Measurements from ENCODE around the gene CDH3. TPM values are rescaled to one million over a fixed set of nuclear protein-coding genes. Genes with fewer than 3 reads are reported as not detected.

CDH3 gene
- total and polyA plus RNA-seq, 2 donors (not counting 1 experiment from before 2014, with no cell fraction given) = 0.17 to 0.24 TPM

GRCh38 chr16:68665501-68665900 is 20.4 kb downstream of the CDH3 start:
- Histone ChIP-seq H2AFZ (ENCODE audit: insufficient read depth, low read depth, low read length, poor library complexity, severe bottlenecking) (no peak overlapping the region), H3K27ac (ENCODE audit: low read length in 2 of 2) (no peak overlapping the region), H3K79me2 (ENCODE audit: control insufficient read depth, insufficient read depth, low read length) (no peaks in the 10 kb centered on the region), H3K4me1 (ENCODE audit: control insufficient read depth in 2 of 2, insufficient read depth in 2 of 2, low read length in 2 of 2) (no peaks in the 10 kb centered on the region), H3K4me3 (ENCODE audit: control extremely low read depth in 1 of 5, extremely low read depth in 1 of 5, insufficient read depth in 1 of 5, low read depth in 2 of 5, low read length in 4 of 5) (no peak overlapping the region), H3K9me3 (ENCODE audit: control extremely low read depth in 1 of 3, control insufficient read depth in 2 of 3, insufficient read depth in 1 of 3, low read length in 2 of 3) (no peaks in the 10 kb centered on the region), H3K36me3 (replicated peaks in 1 of 2; ENCODE audit: control extremely low read depth in 1 of 2, control insufficient read depth in 1 of 2, extremely low read depth in 1 of 2, insufficient read depth in 2 of 2, low read length in 1 of 2) (no peaks in the 10 kb centered on the region), H3K9ac (ENCODE audit: low read length) (no peak overlapping the region), H3K27me3 (replicated peaks in 1 of 4; ENCODE audit: control extremely low read depth in 1 of 4, control insufficient read depth in 3 of 4, insufficient read depth in 4 of 4, low read length in 3 of 4) (peaks cover 0 to 4% (median 0%) of the 10 kb centered on the region in 4 experiments), H3K4me2 (replicated peaks; ENCODE audit: low read depth, low read length, poor library complexity, severe bottlenecking) (no peak overlapping the region), H4K20me1 (ENCODE audit: control insufficient read depth, insufficient read depth, low read length, poor library complexity, severe bottlenecking) (no peaks in the 10 kb centered on the region)
- no CpG with 5 or more reads among the region's 5 CpGs for WGBS (ENCODE audit: insufficient coverage)
- no peak for ATAC-seq (ENCODE audit: low read depth)
- intact Hi-C loops (cut with micrococcal nuclease) = no loop called here
- no peak for TF ChIP-seq EZH2 (IDR thresholded peaks at IDR 0.05; ENCODE audit: borderline replicate concordance, insufficient read depth, low read depth, low read length, poor library complexity, severe bottlenecking)
- TF ChIP-seq CTCF (IDR thresholded peaks at IDR 0.05) = no peak
- Mint-ChIP-seq H3K4me3 (no peak overlapping the region), H3K27ac (no peak overlapping the region), H3K9me3 (ENCODE audit: insufficient read depth) (no peaks in the 10 kb centered on the region), H3K4me1 (no peaks in the 10 kb centered on the region), H3K27me3 (peaks cover 9% of the 10 kb centered on the region)
- CTCF ChIA-PET = no interaction called here
- POLR2A ChIA-PET = no interaction called here
- DNase-seq = no peak

- H3K27ac Mint-ChIP-seq = no peak overlapping the region
These were observed 23.2 kb downstream of the CDH3 start for GRCh38 chr16:68668266-68668665.

More at GRCh38 chr16:68668266-68668665, 23.2 kb downstream of the CDH3 start:
- no peaks in the 10 kb centered on the region for H3K9me3 Mint-ChIP-seq (ENCODE audit: insufficient read depth)
- no peak overlapping the region for H3K4me3 Mint-ChIP-seq
- intact Hi-C loops (cut with micrococcal nuclease) = no loop called here
- no peaks in the 10 kb centered on the region for H4K20me1 ChIP-seq (ENCODE audit: control insufficient read depth, insufficient read depth, low read length, poor library complexity, severe bottlenecking)
- no peaks in the 10 kb centered on the region for H3K36me3 ChIP-seq (replicated peaks in 1 of 2; ENCODE audit: control extremely low read depth in 1 of 2, control insufficient read depth in 1 of 2, extremely low read depth in 1 of 2, insufficient read depth in 2 of 2, low read length in 1 of 2)
- peaks cover 0 to 4% (median 0%) of the 10 kb centered on the region in 4 experiments for H3K27me3 ChIP-seq (replicated peaks in 1 of 4; ENCODE audit: control extremely low read depth in 1 of 4, control insufficient read depth in 3 of 4, insufficient read depth in 4 of 4, low read length in 3 of 4)
- no peak for DNase-seq
- H3K4me2 ChIP-seq (replicated peaks; ENCODE audit: low read depth, low read length, poor library complexity, severe bottlenecking) = no peak overlapping the region
- no peaks in the 10 kb centered on the region for H3K4me1 ChIP-seq (ENCODE audit: control insufficient read depth in 2 of 2, insufficient read depth in 2 of 2, low read length in 2 of 2)
- ChIA-PET CTCF (no interaction called here), POLR2A (no interaction called here)
- 25% methylated on average over 4 of the region's 4 CpGs for WGBS (ENCODE audit: insufficient coverage)
- H3K9me3 ChIP-seq (ENCODE audit: control extremely low read depth in 1 of 3, control insufficient read depth in 2 of 3, insufficient read depth in 1 of 3, low read length in 2 of 3) = no peaks in the 10 kb centered on the region
- no peak overlapping the region for H3K4me3 ChIP-seq (ENCODE audit: control extremely low read depth in 1 of 5, extremely low read depth in 1 of 5, insufficient read depth in 1 of 5, low read depth in 2 of 5, low read length in 4 of 5)
- H3K79me2 ChIP-seq (ENCODE audit: control insufficient read depth, insufficient read depth, low read length) = no peaks in the 10 kb centered on the region
- H3K27ac ChIP-seq (ENCODE audit: low read length in 2 of 2) = no peak overlapping the region
- no peak overlapping the region for H3K9ac ChIP-seq (ENCODE audit: low read length)
- no peaks in the 10 kb centered on the region for H3K4me1 Mint-ChIP-seq
- no peak for ATAC-seq (ENCODE audit: low read depth)
- TF ChIP-seq CTCF (IDR thresholded peaks at IDR 0.05) (no peak), EZH2 (IDR thresholded peaks at IDR 0.05; ENCODE audit: borderline replicate concordance, insufficient read depth, low read depth, low read length, poor library complexity, severe bottlenecking) (no peak)
- H3K27me3 Mint-ChIP-seq = no peaks in the 10 kb centered on the region
- H2AFZ ChIP-seq (ENCODE audit: insufficient read depth, low read depth, low read length, poor library complexity, severe bottlenecking) = no peak overlapping the region
